Stimulated activated naive CD8-positive, alpha-beta T cell treated with anti-CD3 and anti-CD28 coated beads, Interleukin-15, amount 100 ng/mL, for 72 hours (primary cell): ENCODE results near the gene NAV2.
A peak's percentile ranks its signal among the peaks of the same experiment; 100 is the strongest.

Experiments
- ATAC-seq: fragments of 150-1000 bp; cut with Tn5 transposase; 2 replicates; pipeline ENCODE4 v1.10.0; 2021; ENCODE audit warnings: mild to moderate bottlenecking, moderate library complexity
- DNase-seq, 2 donors: peaks; one replicate each; pipeline ENCODE4 v3.0.0; 2021 to 2022
- H3K27ac Mint-ChIP-seq, 2 donors: one replicate each; pipeline ENCODE4 v1.8.0; 2022; ENCODE audit warnings: mild to moderate bottlenecking in 2 of 2, mixed read lengths in 2 of 2, moderate library complexity in 2 of 2
- H3K27me3 Mint-ChIP-seq: one replicate; pipeline ENCODE4 v1.8.0; 2022; ENCODE audit warnings: mixed read lengths
- H3K4me1 Mint-ChIP-seq: one replicate; pipeline ENCODE4 v1.8.0; 2022; ENCODE audit warnings: mild to moderate bottlenecking, mixed read lengths
- H3K4me3 Mint-ChIP-seq, 2 donors: one replicate each; pipeline ENCODE4 v1.8.0; 2022; ENCODE audit warnings: mild to moderate bottlenecking in 2 of 2, mixed read lengths in 2 of 2, moderate library complexity in 1 of 2
- H3K9me3 Mint-ChIP-seq, 2 donors: one replicate each; pipeline ENCODE4 v1.8.0; 2022; ENCODE audit warnings: mixed read lengths in 2 of 2

NAV2 gene

DNA sequence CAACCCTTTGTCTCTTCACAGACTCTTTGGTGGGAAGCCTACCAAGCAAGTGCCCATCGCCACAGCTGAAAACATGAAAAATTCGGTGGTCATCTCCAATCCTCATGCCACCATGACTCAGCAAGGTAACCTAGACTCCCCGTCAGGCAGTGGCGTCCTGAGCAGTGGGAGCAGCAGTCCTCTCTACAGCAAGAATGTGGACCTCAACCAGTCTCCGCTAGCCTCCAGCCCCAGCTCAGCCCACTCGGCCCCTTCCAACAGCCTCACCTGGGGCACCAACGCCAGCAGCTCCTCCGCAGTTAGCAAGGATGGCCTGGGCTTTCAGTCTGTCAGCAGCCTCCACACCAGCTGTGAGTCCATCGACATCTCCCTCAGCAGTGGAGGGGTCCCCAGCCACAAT lies 336.1 kb downstream of the NAV2 start:
- no peak overlapping the region for H3K4me3 Mint-ChIP-seq
- DNase-seq: no peak
- no peaks in the 10 kb centered on the region for H3K4me1 Mint-ChIP-seq
- H3K27me3 Mint-ChIP-seq: peaks cover 7% of the 10 kb centered on the region
- H3K27ac Mint-ChIP-seq: no peak overlapping the region
- no peaks in the 10 kb centered on the region for H3K9me3 Mint-ChIP-seq
- ATAC-seq: no peak

- Mint-ChIP-seq H3K4me1 (no peaks in the 10 kb centered on the region), H3K27me3 (peaks cover 7% of the 10 kb centered on the region), H3K4me3 (no peak overlapping the region), H3K27ac (no peak overlapping the region), H3K9me3 (no peaks in the 10 kb centered on the region)
- no peak for ATAC-seq
- no peak for DNase-seq
These were observed 336.6 kb downstream of the NAV2 start for GRCh38 chr11:20049231-20049630.

DNA sequence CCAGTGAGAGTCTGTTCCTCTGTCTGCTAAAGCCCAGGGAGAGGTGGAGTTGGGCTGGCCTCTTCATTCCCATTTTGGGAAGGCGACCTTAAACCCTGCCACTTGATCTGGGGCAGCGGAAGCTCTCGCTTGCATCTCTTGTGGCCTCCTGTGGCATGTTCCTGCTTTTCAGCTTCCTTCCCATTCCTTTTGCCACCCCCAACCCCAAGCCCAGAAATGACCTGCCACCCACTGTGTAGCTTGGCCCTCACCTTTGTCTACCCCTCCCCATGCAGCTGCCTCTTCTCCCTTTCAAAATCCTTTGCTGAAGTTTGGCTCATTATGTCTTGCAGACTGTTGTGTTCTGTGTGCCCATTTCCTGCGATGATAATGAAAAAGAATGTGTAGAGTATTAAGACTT lies 337.4 kb downstream of the NAV2 start:
- no peak overlapping the region for H3K27ac Mint-ChIP-seq
- H3K4me3 Mint-ChIP-seq: no peak overlapping the region
- no peak for DNase-seq
- no peaks in the 10 kb centered on the region for H3K9me3 Mint-ChIP-seq
- no peaks in the 10 kb centered on the region for H3K4me1 Mint-ChIP-seq
- ATAC-seq: no peak
- peaks cover 7% of the 10 kb centered on the region for H3K27me3 Mint-ChIP-seq

GRCh38 chr11:20050551-20051333 lies 338.1 kb downstream of the NAV2 start:
- no peak overlapping the region for H3K27ac Mint-ChIP-seq
- no peaks in the 10 kb centered on the region for H3K9me3 Mint-ChIP-seq
- DNase-seq: no peak

GRCh38 chr11:20051469-20052399 lies 339.1 kb downstream of the NAV2 start:
- Mint-ChIP-seq H3K9me3 (no peaks in the 10 kb centered on the region), H3K4me3 (no peak overlapping the region), H3K27me3 (peaks cover 7% of the 10 kb centered on the region), H3K27ac (no peak overlapping the region), H3K4me1 (no peaks in the 10 kb centered on the region)
- ATAC-seq (no peak), DNase-seq (no peak)

More at GRCh38 chr11:20050551-20051333, 338.1 kb downstream of the NAV2 start:
- Mint-ChIP-seq H3K4me3 (no peak overlapping the region), H3K27me3 (peaks cover 7% of the 10 kb centered on the region), H3K4me1 (no peaks in the 10 kb centered on the region)
- no peak for ATAC-seq

GRCh38 chr11:20053572-20053971 lies 340.9 kb downstream of the NAV2 start:
- Mint-ChIP-seq H3K27ac (no peak overlapping the region), H3K9me3 (no peaks in the 10 kb centered on the region), H3K4me3 (no peak overlapping the region), H3K4me1 (no peaks in the 10 kb centered on the region), H3K27me3 (peaks cover 7% of the 10 kb centered on the region)
- ATAC-seq (no peak), DNase-seq (no peak)

- no peak overlapping the region for H3K4me3 Mint-ChIP-seq
- no peak overlapping the region for H3K27ac Mint-ChIP-seq
- H3K27me3 Mint-ChIP-seq: peaks cover 15% of the 10 kb centered on the region
- no peak for DNase-seq
- no peak for ATAC-seq
- no peaks in the 10 kb centered on the region for H3K4me1 Mint-ChIP-seq
- H3K9me3 Mint-ChIP-seq: no peaks in the 10 kb centered on the region
These were observed 341.9 kb downstream of the NAV2 start for GRCh38 chr11:20054584-20054983.

GRCh38 chr11:20055312-20055711 lies 342.7 kb downstream of the NAV2 start:
- peaks cover 10% of the 10 kb centered on the region for H3K27me3 Mint-ChIP-seq
- no peaks in the 10 kb centered on the region for H3K9me3 Mint-ChIP-seq

GRCh38 chr11:20056109-20056949 lies 343.7 kb downstream of the NAV2 start:
- peaks cover 8% of the 10 kb centered on the region for H3K27me3 Mint-ChIP-seq
- no peak overlapping the region for H3K27ac Mint-ChIP-seq
- DNase-seq: no peak
- ATAC-seq: no peak
- no peaks in the 10 kb centered on the region for H3K9me3 Mint-ChIP-seq
- H3K4me1 Mint-ChIP-seq: no peaks in the 10 kb centered on the region
- no peak overlapping the region for H3K4me3 Mint-ChIP-seq

More at GRCh38 chr11:20055312-20055711, 342.7 kb downstream of the NAV2 start:
- peak overlapping the region; percentile 40 to 48 for H3K27ac Mint-ChIP-seq
- ATAC-seq (no peak), DNase-seq (no peak)
- no peak overlapping the region for H3K4me3 Mint-ChIP-seq
- no peaks in the 10 kb centered on the region for H3K4me1 Mint-ChIP-seq

DNA sequence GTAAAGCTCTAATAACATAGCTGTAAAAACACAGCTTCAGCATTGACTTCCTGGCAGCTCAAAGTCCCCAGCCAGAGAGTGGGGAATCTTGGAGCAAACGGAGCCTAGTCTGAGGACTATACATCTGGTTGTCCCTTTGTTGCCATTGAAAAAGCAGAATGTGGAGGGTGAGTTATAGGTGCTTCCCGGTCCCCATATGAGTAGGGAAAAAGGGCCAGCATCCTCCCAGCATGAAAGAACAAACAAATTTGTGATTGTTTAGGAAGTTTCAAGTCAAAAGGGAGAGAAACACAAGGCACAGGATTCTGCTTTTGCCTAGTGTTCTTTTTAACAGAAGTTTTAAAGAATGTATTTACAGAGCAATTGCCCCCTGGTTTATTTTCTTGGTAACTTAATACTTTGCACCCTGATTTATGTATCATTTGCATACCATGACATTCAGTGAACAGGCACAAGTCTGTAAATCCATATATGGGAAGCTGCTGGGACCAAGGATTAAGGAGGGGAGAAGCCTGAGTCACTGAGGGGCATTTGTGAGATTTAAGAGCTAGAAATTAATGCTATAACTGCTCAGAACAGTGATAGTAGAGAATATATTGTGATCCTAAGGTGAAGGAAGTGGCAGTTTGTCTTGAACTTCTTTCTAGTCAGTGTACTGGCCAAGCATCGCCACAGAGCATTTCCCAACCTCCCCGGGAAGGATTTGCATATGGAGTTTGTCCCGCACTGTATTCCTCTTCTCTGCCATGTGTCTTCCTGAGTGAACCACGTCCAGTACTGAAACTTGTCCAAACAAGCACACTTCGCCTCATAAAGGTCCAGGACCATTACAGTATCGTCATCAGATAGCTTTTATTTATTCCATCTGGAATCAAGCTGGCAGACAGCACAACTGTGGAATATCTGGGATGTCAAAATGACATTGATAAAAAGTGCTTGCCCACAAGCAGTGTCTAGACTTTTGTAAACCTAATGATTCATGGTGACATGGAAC lies 344.6 kb downstream of the NAV2 start:
- Mint-ChIP-seq H3K9me3 (no peaks in the 10 kb centered on the region), H3K4me1 (no peaks in the 10 kb centered on the region), H3K4me3 (no peak overlapping the region), H3K27me3 (peaks cover 8% of the 10 kb centered on the region), H3K27ac (peak overlapping the region in 1 of 2 donors; percentile 16)
- DNase-seq (no peak), ATAC-seq (no peak)

GRCh38 chr11:20058749-20059458 lies 346.3 kb downstream of the NAV2 start:
- Mint-ChIP-seq H3K27ac (no peak overlapping the region), H3K4me3 (no peak overlapping the region), H3K4me1 (no peaks in the 10 kb centered on the region), H3K27me3 (peaks cover 8% of the 10 kb centered on the region), H3K9me3 (no peaks in the 10 kb centered on the region)
- no peak for ATAC-seq
- DNase-seq: no peak

- ATAC-seq (no peak), DNase-seq (no peak)
- Mint-ChIP-seq H3K4me3 (no peak overlapping the region), H3K9me3 (no peaks in the 10 kb centered on the region), H3K27me3 (peaks cover 8% of the 10 kb centered on the region), H3K27ac (no peak overlapping the region), H3K4me1 (no peaks in the 10 kb centered on the region)
These were observed 347.0 kb downstream of the NAV2 start for GRCh38 chr11:20059587-20060021.

DNA sequence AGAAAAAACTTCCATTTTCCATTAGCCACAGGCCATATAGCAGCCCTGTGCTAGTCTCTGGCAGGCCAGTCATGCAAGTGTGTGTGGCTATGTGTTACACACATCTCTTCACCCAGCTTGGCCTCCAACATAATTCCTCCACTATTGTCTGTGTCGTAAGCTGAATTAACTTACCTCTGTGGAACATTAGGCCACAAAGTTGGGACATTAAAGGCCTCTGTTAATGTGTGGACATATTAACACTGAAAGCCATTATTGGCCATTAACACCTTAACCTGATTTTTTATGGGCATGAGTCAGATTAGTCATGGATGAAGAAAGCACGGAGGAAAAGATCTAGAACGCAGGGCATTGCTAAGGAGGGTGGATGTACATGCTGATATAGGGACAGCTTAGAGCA lies 347.5 kb downstream of the NAV2 start:
- ATAC-seq: no peak
- DNase-seq: no peak
- H3K9me3 Mint-ChIP-seq: no peaks in the 10 kb centered on the region
- no peak overlapping the region for H3K27ac Mint-ChIP-seq
- H3K4me1 Mint-ChIP-seq: no peaks in the 10 kb centered on the region
- H3K4me3 Mint-ChIP-seq: no peak overlapping the region
- H3K27me3 Mint-ChIP-seq: peaks cover 8% of the 10 kb centered on the region

GRCh38 chr11:20060647-20061205 lies 348.1 kb downstream of the NAV2 start:
- H3K27ac Mint-ChIP-seq: no peak overlapping the region
- DNase-seq: no peak
- H3K4me1 Mint-ChIP-seq: no peaks in the 10 kb centered on the region
- no peak overlapping the region for H3K4me3 Mint-ChIP-seq
- no peak for ATAC-seq
- no peaks in the 10 kb centered on the region for H3K9me3 Mint-ChIP-seq
- H3K27me3 Mint-ChIP-seq: peaks cover 9% of the 10 kb centered on the region
